GM12892 (cell line): ENCODE results near the gene XPNPEP1.

Experiments
- DNase-seq: peaks from one replicate; pipeline ENCODE4 v3.0.0; 2011; ENCODE audit not compliant: insufficient read length
- FAIRE-seq: peaks from 2 replicates; lab custom pipeline; 2011; peaks lifted over from hg19 to GRCh38; lab: Jason Lieb, UNC
- POLR2A ChIP-seq: IDR thresholded peaks from 2 replicates; pipeline ENCODE4 v1.6.1; 2011; ENCODE audit warnings: low read depth, low read length, control low read depth
- POLR2AphosphoS5 ChIP-seq: IDR thresholded peaks from 2 replicates; pipeline ENCODE4 v1.6.1; 2011; ENCODE audit warnings: low read depth, low read length, control low read depth
- TAF1 ChIP-seq: IDR thresholded peaks from 2 replicates; pipeline ENCODE4 v1.6.1; 2011; ENCODE audit warnings: low read depth, mild to moderate bottlenecking, control low read depth, low read length, borderline replicate concordance

XPNPEP1 gene

DNA sequence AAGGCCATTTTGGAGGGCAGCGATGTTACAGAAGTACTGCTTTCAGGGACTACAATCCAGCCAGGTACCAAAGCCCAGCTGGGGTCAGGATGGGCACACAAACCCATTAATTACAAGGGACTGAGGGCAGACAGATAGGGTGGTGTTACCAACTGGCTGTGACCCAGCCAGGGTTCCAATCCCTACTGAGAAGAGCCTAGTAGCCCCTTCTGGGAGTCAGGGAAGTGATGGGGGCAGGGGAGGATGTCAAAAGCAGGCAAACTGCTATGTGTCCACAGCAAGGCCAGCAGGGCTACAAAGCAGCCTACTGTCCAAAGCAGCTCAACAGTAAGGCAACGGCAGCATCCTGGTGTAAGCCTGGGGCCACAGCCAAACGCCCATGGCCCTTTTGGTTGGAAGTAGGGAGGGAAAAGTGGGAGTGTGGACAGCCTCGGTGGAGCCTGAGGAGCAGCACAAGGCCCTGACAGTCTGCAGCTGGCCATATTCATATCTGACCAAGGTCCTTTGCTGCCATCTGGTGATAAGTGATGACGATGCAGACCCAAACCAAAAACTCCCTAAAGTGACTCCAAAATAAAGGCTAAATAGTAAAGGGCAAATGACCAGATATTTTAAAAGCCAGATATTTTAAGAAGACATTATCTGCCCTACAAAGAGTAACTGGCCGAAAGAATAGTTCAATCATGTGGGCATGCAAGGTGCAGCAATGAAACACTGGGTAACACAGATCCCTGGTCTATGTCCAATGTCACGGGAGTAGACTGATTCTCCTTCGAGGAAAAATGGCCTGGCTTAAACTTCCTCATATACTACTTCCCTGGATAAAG, 56.9 kb downstream of the XPNPEP1 start:
- FAIRE-seq: no peak
- no peak for TF ChIP-seq TAF1
- TF ChIP-seq POLR2AphosphoS5: no peak
- TF ChIP-seq POLR2A: no peak
- DNase-seq: no peak

DNA sequence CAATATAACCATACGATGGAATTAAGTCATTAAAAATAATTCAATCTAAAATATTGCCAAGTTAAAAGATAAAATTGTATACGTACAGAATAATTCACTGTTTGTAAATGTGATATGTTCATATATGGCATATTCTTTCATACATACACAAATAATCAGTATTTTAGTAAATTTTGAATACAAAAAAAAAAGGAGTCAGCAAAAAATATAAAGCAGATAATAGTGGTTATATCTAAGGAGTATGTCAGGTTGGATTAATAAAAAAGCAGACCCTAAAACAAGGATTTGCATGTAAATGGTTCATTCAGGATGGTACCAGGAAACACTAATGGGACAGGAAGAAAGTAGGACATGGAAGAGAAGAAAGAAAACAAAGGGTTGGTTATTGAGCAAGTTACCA, 59.5 kb downstream of the XPNPEP1 start:
- TF ChIP-seq TAF1: no peak
- TF ChIP-seq POLR2A: no peak
- DNase-seq: no peak
- FAIRE-seq: no peak

DNA sequence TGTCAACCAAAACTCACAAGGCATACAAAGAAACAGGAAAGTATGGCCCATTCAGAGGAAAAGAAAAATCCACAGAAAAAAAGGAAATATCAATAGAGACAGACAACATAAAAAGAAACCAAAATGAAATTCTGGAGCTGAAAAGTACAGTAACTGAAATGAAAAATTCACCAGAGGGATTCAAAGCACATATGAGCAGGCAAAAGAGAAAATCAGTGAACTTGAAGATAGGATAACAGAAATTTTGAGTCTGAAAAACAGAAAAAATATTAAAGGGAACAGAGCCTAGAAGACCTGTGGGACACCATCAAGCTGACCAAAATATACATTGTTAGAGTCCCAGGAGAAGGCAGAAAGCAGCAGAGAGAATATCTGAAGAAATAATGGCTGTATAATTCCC, 60.6 kb downstream of the XPNPEP1 start:
- TF ChIP-seq POLR2A: no peak
- TF ChIP-seq POLR2AphosphoS5: no peak
- no peak for TF ChIP-seq TAF1
- no peak for DNase-seq
- FAIRE-seq: no peak

GRCh38 chr10:109862041-109862440, 61.3 kb downstream of the XPNPEP1 start:
- FAIRE-seq: no peak
- DNase-seq: no peak
- TF ChIP-seq TAF1 (no peak), POLR2A (no peak), POLR2AphosphoS5 (no peak)

GRCh38 chr10:109861081-109861480, 62.2 kb downstream of the XPNPEP1 start:
- TF ChIP-seq TAF1 (no peak), POLR2AphosphoS5 (no peak), POLR2A (no peak)
- no peak for DNase-seq
- no peak for FAIRE-seq

GRCh38 chr10:109859221-109859620, 64.1 kb downstream of the XPNPEP1 start:
- no peak for DNase-seq
- TF ChIP-seq POLR2A (no peak), TAF1 (no peak), POLR2AphosphoS5 (no peak)
- FAIRE-seq: no peak

- no peak for TF ChIP-seq POLR2AphosphoS5
- no peak for TF ChIP-seq POLR2A
- no peak for TF ChIP-seq TAF1
- DNase-seq: no peak
- no peak for FAIRE-seq
These were observed 67.6 kb downstream of the XPNPEP1 start for GRCh38 chr10:109855746-109856145.

DNA sequence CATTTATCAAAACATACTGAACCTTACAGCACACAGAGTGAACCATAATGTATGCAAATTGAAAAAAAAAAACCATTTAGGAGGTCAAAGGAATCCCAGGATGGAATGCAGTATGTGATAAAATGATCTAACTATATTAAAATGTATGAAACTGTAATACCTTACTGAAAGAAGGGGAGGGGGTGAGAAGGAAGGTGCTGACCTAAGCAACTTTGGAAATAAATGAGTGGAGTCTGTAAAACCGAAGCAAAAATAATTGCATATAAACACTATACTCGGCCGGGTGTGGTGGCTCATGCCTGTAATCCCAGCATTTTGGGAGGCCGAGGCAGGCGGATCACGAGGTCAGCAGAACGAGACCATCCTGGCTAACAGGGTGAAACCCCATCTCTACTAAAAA, 69.4 kb downstream of the XPNPEP1 start:
- no peak for DNase-seq
- no peak for FAIRE-seq
- TF ChIP-seq POLR2A (no peak), TAF1 (no peak), POLR2AphosphoS5 (no peak)

- peak; percentile 40 for DNase-seq
- TF ChIP-seq POLR2A (no peak), POLR2AphosphoS5 (no peak), TAF1 (no peak)
- peak; percentile 93 for FAIRE-seq
These were observed 70.8 kb downstream of the XPNPEP1 start for GRCh38 chr10:109852475-109853037.

DNA sequence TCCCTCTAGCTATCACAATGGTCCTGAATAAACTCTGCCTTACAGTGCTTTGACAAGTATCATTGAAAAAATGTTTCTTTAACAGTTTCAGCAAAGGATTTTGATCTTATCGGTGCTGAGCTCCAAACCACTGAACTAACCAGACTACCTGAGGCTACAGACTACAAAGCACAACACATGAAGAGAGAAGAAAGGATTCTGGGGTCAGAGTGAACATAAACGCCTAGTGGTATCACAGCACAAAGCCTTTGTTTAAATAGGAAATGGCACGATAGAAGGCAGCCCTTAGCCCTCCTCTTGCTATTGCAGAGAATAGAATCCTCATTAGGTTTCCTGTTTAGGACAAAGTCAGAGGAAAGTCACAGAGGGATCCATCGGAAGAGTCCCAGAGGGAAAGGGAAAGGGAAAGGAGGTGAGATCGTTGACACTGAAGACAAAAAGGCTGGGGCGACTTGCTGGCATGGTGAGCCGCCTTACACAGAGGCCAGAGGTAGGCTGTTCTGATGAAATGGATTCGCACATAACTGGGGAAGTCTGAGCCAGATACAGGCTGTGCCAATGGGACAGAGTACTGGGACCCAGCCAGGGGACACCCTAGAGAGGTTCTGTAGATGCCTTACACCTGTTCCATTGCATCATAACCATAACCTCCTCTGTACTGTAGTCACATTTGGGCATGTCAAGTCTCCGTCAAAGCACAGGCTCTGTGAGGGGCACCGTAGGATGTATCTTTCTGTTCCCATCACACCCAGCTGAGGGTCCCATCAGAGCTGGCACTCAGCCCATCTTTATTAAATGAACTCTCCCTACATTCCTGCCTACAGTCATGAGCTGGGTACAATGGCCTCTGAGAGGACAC, 71.5 kb downstream of the XPNPEP1 start:
- no peak for FAIRE-seq
- no peak for TF ChIP-seq POLR2AphosphoS5
- TF ChIP-seq TAF1: no peak
- no peak for TF ChIP-seq POLR2A

DNA sequence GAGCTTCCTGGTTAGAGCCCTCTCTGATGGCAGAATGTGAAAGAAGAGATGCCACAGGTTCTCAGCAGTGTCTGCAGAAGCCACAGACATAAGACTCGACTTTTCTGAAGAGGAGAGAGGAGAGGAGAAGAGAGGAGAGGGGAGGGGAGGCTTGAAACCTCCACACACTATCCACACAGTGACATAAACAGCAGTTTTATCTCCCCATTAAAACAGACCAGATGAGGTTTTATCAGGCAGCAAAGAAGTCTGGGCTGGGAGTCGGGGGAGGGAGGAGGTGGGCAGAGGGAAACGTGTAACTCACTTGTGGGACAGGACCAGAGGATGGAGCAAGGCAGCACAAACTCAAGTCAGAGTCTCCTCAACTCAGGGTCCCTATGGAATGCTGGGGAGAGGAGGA, 76.5 kb downstream of the XPNPEP1 start:
- DNase-seq (no peak), FAIRE-seq (no peak)
- TF ChIP-seq TAF1: no peak
- TF ChIP-seq POLR2AphosphoS5: no peak
- TF ChIP-seq POLR2A: no peak

More for the DNA sequence above, 71.5 kb downstream of the XPNPEP1 start:
- DNase-seq: no peak
